GM19452 (cell line): ENCODE results near the gene OSBPL9.
A peak's percentile ranks its signal among the peaks of the same experiment; 100 is the strongest.

Experiments
- ATAC-seq: cut with Tn5 transposase; IDR thresholded peaks from one replicate; pipeline ENCODE4 v1.9.1; 2021; ENCODE audit not compliant: unreplicated experiment

Gene OSBPL9, protein sequence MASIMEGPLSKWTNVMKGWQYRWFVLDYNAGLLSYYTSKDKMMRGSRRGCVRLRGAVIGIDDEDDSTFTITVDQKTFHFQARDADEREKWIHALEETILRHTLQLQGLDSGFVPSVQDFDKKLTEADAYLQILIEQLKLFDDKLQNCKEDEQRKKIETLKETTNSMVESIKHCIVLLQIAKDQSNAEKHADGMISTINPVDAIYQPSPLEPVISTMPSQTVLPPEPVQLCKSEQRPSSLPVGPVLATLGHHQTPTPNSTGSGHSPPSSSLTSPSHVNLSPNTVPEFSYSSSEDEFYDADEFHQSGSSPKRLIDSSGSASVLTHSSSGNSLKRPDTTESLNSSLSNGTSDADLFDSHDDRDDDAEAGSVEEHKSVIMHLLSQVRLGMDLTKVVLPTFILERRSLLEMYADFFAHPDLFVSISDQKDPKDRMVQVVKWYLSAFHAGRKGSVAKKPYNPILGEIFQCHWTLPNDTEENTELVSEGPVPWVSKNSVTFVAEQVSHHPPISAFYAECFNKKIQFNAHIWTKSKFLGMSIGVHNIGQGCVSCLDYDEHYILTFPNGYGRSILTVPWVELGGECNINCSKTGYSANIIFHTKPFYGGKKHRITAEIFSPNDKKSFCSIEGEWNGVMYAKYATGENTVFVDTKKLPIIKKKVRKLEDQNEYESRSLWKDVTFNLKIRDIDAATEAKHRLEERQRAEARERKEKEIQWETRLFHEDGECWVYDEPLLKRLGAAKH

DNA sequence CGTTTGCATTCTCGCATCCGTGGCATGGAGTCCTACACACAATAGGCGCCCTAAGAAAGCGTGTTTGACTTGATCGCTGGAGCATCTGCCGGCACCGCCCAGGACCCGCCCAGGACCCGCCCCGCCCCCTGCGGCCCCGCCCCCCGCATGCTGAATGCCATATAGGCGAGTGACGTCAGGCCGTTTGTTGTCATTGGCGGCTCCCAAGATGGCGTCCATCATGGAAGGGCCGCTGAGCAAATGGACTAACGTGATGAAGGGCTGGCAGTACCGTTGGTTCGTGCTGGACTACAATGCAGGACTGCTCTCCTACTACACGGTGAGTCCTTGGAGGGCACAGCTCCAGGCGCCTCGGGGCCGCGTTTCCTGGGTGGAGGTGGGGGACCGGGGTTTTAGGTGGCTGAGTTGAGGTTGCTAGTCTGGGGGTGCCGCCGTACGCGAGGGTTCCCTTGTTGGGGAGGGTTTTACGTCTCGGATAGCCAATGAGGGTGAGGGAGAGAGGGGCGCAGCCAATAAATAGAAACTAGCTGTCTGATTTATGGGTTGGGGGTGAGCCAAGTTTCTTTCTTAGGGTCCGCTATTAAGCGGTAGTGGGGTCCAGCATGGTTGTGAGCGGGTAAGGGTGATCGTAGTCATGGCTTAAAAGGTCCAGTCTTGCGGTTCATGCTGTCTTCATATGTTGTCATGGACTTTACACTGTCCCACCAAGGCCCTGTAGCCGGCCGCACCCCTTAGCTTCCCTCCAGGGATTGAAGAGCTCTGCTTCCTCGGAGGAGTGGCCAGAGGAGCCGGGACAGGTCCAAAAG is at the start of gene OSBPL9:
Gene OSBPL9, plus strand, starts transcription at position 190 of the 806 bp plus-strand sequence. Its CDS starts 19 bp downstream, at position 209.
- ATAC-seq, result peak; percentile 81

DNA sequence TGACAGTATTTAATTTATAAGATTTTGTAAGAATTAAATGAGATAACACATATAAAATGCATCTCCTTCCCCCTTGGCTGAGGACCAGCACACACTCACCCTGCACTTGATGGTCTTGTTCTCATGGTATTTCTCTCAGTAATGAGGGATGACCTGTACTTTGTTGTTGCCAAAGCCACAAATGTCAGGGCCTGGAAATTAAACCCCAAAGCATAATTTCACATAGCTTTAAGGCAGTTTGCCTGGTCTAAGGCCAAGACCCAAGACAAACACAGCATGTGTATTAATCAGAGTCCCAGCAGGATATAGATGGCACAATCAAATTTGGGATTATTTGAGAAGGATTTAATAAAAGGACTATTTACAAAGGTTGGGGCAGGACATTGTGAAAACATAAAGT is 49.2 kb upstream of the OSBPL9 start:
- no peak for ATAC-seq

DNA sequence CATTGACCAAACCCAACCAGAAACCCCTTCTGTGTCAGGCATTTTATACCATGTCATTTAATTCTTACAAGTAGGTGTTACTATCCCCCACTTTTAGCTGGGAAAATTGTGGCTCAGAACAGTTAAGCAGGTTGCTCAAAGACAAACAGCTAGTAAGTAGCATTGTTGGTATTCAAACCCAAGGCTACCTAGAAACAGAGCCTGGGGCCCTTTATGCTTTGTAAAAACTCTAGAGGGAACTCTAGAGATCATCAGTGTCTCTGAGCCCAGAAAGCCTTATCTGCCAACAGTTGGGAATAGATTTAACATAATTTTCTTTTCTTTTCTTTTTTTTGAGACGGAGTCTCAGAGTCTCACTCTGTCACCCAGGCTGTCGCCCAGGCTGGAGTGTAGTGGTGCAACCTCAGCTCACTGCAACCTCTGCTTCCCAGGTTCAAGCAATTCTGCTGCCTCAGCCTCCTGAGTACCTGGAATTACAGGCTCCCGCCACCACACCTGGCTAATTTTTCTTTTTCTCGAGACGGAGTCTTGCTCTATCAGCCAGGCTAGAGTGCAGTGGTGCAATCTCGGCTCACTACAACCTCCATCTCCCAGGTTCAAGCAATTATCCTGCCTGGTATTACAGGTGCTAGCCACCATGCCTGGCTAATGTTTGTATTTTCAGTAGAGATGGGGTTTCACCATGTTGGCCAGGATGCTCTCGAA is 48.5 kb upstream of the OSBPL9 start:
- no peak for ATAC-seq

DNA sequence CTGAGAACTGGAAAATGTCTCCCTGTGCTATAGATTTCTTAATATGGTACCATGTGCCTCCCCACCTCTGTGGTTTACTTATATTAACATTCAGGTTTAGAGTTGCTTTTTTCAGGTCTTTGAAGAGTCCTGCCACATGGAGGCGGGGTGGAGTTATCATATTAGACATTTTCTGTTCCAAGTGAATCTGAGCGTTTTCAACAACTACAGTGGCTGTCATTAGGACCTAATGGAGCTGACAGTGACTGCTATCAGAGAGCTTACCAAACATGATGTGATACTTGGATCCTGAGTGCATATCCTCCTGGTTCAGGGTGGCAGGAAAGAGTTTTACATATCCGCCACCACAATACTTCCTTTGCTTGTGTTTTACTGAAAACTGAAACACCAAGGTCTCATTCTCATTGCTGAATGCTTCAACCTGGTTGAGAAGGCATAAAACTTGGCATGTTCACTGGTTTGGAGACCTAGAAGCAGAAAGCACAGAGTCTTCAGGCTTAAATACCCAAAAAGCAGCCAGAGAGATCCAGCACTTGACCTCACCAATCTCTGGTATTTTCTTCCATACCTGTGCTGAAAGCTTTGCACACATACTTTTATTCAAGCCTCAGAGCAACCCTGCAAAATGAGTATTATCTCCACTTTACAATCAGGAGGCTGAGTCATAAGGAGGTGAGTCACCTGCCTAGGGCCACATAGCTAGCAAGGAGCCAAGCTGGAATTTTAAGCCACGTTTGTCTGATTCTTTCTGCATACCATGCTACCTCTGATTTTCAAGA is 47.4 kb upstream of the OSBPL9 start:
- peak; percentile 82 for ATAC-seq

DNA sequence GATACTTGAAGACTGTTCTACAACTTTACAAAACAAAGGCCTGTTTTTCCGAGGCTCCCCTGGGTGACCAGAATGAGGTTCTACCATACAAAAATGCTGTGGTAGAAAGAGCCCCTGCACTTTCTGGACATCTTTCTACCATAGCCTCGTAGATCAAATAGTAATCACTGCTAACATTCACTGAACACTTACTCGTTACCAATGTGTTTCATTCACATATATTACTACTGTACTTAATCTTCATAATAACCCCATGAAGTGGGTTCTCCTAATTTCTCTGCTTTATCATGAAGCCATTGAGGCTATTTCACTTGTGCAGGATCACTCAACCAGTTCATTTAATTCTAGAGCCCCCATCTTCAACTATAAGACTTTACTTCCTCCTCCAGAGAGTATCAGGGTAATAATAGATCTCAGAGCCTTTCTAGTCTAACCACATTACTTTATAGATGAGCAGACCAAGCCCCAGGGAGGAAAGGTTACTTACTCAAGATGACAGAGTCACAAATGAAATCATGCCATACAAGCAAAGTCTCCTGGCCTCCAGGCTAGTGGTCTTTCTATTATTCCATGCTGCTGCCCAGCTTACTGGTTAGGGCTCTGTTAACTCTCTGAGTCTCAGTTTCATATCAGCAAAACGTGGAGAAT is 46.7 kb upstream of the OSBPL9 start:
- ATAC-seq, result peak; percentile 32

DNA sequence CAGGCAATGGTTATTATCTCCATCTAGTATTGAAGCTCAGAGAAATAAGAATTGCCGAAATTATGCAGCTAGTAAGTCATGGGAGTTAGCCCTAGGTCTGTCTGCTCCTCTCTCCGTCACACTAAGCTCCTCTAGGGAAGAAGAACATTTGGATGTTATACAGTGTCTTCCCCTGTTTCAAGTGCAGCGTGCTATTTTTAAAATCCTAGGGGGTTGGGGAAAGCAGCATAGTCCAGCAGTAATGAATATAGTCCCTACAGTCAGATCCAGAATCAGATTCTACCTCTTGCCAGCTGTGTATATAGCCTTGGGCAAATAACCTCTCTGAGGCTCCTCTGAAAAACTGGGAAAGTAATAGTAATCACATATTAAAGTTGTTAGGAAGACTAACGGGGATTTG is 44.5 kb upstream of the OSBPL9 start:
- ATAC-seq, result no peak

DNA sequence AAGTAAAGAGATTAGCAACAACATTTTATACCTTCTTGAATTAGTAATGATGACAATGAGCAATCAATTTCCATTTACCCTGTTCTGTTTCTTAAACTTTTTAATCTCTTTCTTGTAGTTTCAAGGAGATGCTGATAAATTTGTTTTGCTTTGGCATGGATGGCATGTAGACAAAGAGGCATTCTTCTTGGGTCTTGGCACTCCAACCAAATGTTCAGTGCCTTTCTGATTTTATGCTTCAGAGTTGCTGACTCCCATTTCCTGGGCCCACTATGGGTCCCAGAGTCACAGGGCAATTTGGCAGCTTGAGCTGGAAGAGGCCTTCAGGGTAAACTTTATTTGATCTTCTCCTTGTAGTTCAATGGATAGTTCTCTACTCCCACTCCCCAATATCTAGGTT is 42.1 kb upstream of the OSBPL9 start:
- no peak for ATAC-seq

DNA sequence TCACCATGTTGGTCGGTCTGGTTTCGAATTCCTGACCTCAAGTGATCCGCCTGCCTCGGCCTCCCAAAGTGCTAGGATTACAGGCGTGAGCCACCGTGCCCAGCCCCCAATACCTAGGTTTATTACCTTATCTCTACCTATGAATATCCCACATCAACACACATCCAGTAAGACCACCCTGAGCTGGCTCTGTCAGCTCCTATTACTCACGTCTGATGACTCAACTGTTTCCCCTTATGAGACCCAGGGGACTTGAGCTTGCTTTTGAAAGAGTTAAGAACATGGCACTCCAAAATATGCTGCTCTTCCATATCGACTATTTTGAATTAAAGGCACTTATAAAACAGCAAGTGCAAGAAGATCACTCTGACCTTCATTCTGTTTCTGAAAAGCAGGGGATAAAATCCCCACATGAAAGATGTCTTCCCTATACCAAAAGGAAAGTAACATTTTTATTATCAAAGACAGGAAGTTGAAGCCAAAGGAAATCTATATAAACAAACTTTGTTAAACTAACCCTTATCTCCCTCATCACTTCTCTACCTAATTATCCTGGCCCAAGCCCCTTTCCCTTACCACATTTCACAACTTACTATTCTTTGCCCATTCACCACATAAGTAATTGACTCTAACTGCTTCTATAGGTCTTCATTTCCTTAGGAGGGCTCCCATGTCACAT is 41.3 kb upstream of the OSBPL9 start:
- no peak for ATAC-seq

DNA sequence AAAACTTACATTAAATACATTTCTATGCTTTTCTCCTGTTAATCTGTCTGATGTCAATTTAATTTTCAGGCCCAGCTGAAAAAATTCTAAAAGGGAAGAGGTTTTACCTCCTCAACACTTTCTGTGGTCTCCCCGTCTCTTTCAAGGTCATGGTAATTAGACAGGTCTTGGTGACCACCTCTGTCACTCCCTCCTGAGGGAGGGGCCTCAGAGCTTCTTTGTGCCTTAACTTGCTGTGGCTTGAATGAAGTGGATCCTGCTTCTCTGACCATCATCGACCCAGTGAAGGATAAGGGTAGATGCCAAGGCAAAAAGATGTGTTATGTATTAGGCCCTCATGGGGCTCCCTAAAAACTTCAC is 40.8 kb upstream of the OSBPL9 start:
- no peak for ATAC-seq

DNA sequence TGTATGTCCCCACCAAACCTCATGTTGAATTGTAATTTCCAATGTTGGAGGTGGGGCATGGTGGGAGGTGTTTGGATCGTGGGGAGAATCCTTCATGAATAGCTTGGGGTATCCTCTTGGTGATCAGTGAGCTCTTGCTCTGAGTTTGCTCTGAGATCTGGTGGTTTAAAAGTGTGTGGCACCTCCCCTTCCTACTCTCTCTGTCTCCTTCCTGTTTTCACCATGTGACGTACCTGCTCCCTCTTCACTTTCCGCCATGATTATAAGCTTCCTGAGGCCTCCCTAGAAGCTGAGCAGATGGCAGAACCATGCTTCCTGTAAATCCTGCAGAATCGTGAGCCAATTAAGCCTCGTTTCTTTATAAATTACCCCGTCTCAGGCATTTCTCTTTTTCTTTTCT is 40.0 kb upstream of the OSBPL9 start:
- no peak for ATAC-seq

DNA sequence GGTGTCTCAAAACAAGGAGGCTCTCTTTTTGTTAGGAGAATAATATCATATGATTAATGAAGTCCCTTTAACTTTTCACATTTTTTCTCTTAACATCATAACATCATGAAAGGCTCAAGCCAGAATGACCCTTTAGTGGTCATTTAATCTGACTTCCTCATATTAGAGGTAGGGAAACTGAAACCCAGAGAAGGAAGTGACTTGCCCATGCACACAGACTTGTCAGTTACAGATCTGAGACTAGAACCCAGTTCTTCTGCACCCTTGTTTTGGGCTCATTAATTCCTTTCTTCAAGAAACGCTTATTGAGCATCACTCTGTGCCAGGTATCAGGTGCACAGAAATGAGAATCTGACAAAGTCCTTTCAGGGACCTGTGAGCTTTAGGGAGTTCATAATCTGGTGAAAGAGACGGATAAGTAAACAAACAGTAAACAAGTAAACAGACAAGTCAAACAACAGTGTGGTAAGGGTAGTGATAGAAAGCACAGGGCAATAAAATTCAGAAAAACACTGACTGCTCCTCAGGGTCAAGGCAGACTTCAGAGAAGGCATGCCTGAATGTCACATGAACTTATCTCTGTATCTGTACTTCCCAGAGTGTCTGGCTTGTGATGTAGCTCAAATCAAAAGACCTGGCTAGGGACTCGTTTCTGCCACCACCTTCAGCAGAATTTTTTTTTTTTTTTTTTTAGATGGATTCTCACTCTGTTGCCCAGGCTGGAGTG is 38.3 kb upstream of the OSBPL9 start:
- peak; percentile 87 for ATAC-seq

DNA sequence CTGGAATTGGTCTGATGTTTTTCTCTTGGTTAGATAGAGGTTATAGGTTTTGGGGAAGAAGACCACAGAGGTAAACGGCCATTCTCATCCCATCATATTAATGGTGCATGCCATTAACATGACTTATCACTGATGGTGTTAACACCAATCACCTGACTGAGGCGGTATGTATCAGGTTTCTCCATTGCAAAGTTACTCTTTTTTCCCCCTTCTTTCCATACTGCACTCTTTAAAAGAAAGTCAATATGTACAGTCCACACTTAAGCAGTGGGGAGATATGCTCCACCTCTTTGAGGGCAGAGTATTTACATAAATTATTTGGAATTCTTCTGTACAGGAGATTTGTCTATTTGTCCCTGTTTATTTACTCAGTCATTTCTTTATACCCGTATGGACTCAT is 35.7 kb upstream of the OSBPL9 start:
- no peak for ATAC-seq

DNA sequence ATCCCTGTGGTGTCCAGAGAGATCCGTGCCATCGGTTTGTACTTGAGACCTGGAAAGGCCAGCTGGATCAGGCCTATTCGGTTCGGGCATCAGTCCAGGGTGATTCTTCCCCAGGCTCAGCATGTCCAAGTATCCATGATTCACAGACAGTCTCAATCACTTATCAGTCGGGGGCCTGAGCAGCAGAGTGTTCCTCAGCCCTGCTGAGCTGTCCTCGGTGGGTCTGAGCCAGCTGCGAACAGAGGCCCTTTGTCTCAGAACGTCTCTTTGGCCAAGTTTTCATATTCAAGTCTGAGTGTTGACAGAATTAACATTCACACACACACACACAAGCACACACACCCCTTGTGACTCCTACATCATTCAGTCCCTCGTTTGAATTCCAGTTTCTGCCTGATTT is 33.4 kb upstream of the OSBPL9 start:
- no peak for ATAC-seq

DNA sequence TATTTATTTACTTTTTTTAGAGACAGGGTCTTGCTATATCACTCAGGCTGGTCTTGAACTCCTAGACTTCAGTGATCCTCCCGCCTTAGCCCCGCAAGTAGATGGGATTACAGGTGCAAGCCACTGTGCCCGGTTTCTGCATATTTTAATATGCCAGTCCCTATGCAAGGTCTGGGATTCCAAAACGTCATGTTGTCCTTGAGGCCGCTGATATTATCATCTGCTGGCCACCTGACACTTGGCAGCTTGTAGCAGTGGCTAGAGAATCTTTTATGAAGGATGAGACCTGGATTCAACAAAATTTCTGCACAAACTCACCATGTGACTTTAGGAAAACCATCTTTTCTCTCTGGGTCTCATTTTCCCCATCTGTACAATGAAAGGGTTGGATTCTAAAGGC is 32.9 kb upstream of the OSBPL9 start:
- no peak for ATAC-seq

DNA sequence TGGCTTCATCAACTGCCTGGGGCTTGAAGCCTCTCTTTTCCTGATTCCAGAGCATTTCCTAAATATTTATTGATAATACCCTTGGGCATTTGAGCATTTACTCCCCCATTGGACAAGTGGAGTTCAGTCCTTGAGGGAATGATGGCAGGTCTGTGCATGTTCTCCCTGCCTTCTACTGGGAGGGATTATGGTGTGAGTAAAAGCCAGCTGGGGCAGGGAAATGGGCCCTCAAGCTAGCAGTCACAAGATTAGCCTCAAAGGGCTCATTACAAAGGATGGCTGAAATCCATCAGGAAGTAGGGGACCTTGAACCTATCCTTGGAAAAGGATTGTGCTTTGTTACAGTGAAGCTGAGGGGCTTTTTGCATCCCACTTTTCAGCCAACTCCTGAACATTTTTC is 24.2 kb upstream of the OSBPL9 start:
- no peak for ATAC-seq

DNA sequence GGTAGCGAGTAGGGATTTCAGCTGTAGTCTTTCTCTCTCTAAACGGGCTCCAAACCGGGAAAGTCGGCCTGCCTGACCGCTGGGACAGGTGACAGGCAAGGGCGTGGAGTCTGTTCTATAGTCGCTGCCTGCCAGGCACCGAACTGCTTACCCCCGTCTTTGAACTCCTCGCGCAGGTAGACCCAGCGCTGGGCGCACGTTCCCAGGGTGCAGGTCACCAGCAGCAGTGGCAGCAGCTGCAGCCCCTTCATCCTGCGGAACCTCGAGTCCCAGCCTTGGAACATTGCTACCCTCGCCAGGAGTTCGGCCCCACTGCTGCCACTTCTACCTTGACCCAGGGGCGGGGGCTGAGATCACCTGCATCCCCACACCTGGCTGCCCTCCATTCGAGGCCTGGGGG is 22.2 kb upstream of the OSBPL9 start:
- no peak for ATAC-seq

DNA sequence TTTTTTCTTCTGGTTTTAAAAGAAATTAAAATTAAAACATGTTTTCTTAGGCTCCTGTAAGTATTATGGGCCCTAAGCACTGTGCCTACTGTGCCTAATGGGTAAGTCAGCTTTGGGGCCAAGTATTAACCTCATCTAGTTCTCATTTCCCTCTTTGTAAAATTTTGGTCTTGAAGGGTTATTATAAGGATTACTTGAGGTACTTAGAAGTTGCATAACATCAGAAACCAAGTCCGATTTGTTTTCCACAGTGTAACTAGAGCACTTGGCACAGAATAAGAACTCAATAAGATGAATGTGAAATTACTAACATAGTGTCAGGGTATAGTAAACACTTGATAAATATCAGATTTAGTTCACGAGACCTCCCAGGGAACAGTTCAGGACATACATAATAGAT is 16.4 kb upstream of the OSBPL9 start:
- ATAC-seq, result no peak

DNA sequence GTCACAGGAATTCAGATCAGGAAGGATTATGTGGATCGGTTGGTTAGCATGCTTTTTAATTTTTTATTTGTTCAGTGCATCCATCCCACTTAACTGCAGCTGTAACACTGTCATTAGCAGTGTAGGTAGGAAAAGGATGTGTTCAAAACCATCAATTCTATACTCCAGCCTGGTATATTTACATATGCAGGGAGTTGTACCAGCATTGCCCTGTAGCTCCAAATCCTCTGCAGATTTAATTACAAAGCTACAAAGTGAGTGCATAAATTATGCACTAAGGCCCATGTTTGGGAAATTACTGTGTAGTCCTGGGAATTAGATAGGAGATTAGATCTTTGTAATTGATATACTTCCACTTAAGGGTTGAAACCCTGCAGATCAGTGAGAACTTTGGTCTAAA is 15.9 kb upstream of the OSBPL9 start:
- ATAC-seq, result no peak
